Esophagus muscularis mucosa (tissue), 4 donors: ENCODE results near the gene LMNTD2. TPM values are rescaled to one million over a fixed set of nuclear protein-coding genes. Genes with fewer than 3 reads are reported as not detected.
A peak's percentile ranks its signal among the peaks of the same experiment; 100 is the strongest.

Experiments used
- DNase-seq: peaks from one replicate; pipeline ENCODE4 v3.0.0-alpha.2; 2017; ENCODE audit errors: extremely low spot score
- H3K27ac ChIP-seq, 4 donors: fragments of 200-600 bp; sonication (generic); replicated peaks in 1 of 4; 1 replicate in 3 of 4; 2 replicates in 1 of 4; pipeline ENCODE4 v1.5.1; 2016 to 2019; ENCODE audit warnings: mild to moderate bottlenecking in 1 of 4
- H3K27me3 ChIP-seq, 4 donors: fragments of 200-600 bp; sonication (generic); one replicate each; pipeline versions ENCODE4 v1.5.1 to v1.6.0; 2016 to 2019
- H3K36me3 ChIP-seq, 4 donors: fragments of 200-600 bp; sonication (generic); one replicate each; pipeline ENCODE4 v1.5.1; 2016 to 2019
- H3K4me1 ChIP-seq, 4 donors: fragments of 200-600 bp; sonication (generic); one replicate each; pipeline ENCODE4 v1.5.1; 2016 to 2019
- H3K4me3 ChIP-seq, 4 donors: fragments of 200-600 bp; sonication (generic); 1 replicate in 2 of 4; 2 replicates in 2 of 4; pipeline ENCODE4 v1.5.1; 2016 to 2019; ENCODE audit warnings: mild to moderate bottlenecking in 4 of 4, moderate library complexity in 1 of 4
- H3K9me3 ChIP-seq, 4 donors: fragments of 200-600 bp; sonication (generic); 1 replicate in 3 of 4; 2 replicates in 1 of 4; pipeline ENCODE4 v1.5.1; 2016 to 2019
- CTCF ChIP-seq, 3 experiments: fragments of 200-600 bp in 2 of 3; fragments of 450-650 bp in 1 of 3; sonication (generic) in 2 of 3; IDR thresholded peaks; one replicate each; pipeline ENCODE4 v1.5.1; 2017 to 2019; ENCODE audit warnings: antibody characterized with exemption in 3 of 3, mild to moderate bottlenecking in 2 of 3, moderate library complexity in 1 of 3
- EP300 ChIP-seq: sonication (generic); formaldehyde crosslinking; IDR thresholded peaks from one replicate; pipeline ENCODE4 v1.6.1; 2017; ENCODE audit warnings: antibody characterized with exemption
- POLR2A ChIP-seq: fragments of 450-650 bp; IDR thresholded peaks from one replicate; pipeline ENCODE4 v1.6.1; 2017; ENCODE audit warnings: antibody characterized with exemption, moderate library complexity, mild to moderate bottlenecking, low read depth
- POLR2AphosphoS5 ChIP-seq, 2 donors: sonication (generic); formaldehyde crosslinking; IDR thresholded peaks; one replicate each; pipeline ENCODE4 v1.6.1; 2017; ENCODE audit warnings: antibody characterized with exemption in 2 of 2
- WGBS: methylation state at CpG from one replicate; pipeline ENCODE4 v1.1.5; 2018; 5-methylcytosine and 5-hydroxymethylcytosine counted together
- intact Hi-C: fragments of 100-400 bp; cut with DNase I; formaldehyde crosslinking; loops from one replicate; pipeline ENCODE4 v1.15.1; 2023
- total RNA-seq, 4 donors: library from RNA; depleted of rRNA; stranded (reverse); fragments of >200 nt; gene quantifications; one replicate each; pipeline versions ENCODE4 v1.1.0 to v1.2.1, GENCODE V29; 2016

Gene LMNTD2
- 1 to 10 TPM in 3 of 4 donors, under 1 TPM in 1; 0.52 to 3.1 (median 1.7) TPM for total RNA-seq

- intact Hi-C loops, result no loop called here
- Histone ChIP-seq H3K27ac (peak within 1 kb of the TSS; percentile 50 to 74 (median 60)), H3K4me3 (peak within 1 kb of the TSS; percentile 72 to 97 (median 90)), H3K27me3 (peaks cover 10 to 43% (median 18%) of the 10 kb centered on the region in 4 donors), H3K36me3 (no peaks in the 10 kb centered on the region), H3K9me3 (no peaks in the 10 kb centered on the region), H3K4me1 (peaks cover 19 to 32% (median 29%) of the 10 kb centered on the region in 4 donors)
- TF ChIP-seq POLR2A, result no peak
- peak; percentile 38 to 70 for TF ChIP-seq POLR2AphosphoS5 (IDR thresholded peaks at IDR 0.05)
- peak; percentile 98 for DNase-seq
- 5% methylated on average over 13 of the region's 95 CpGs for WGBS
Measured at GRCh38 chr11:560305-561147, at the start of gene LMNTD2, which contains the start of gene RASSF7. Gene LMNTD2 (minus strand): TSS chr11:560738. CDS start chr11:560716, 22 bp downstream. Gene RASSF7 (plus strand): TSS chr11:560970. CDS start chr11:561769, 799 bp downstream.

- TF ChIP-seq POLR2A (no peak), CTCF (IDR thresholded peaks at IDR 0.05) (no peak), EP300 (no peak), POLR2AphosphoS5 (IDR thresholded peaks at IDR 0.05) (no peak)
- H3K27me3 ChIP-seq, result no peaks in the 10 kb centered on the region
- no peaks in the 10 kb centered on the region for H3K9me3 ChIP-seq
- H3K27ac ChIP-seq, result no peak overlapping the region
- peaks cover 17 to 37% (median 31%) of the 10 kb centered on the region in 4 donors for H3K4me1 ChIP-seq
- intact Hi-C loops, result no loop called here
- no peak for DNase-seq
- H3K4me3 ChIP-seq, result no peak overlapping the region
- WGBS, result 95% methylated on average over 4 of the region's 28 CpGs
- H3K36me3 ChIP-seq, result peaks cover 84 to 100% (median 97%) of the 10 kb centered on the region in 4 donors
Measured at GRCh38 chr11:609341-609811, 48.8 kb upstream of the LMNTD2 start.

DNA sequence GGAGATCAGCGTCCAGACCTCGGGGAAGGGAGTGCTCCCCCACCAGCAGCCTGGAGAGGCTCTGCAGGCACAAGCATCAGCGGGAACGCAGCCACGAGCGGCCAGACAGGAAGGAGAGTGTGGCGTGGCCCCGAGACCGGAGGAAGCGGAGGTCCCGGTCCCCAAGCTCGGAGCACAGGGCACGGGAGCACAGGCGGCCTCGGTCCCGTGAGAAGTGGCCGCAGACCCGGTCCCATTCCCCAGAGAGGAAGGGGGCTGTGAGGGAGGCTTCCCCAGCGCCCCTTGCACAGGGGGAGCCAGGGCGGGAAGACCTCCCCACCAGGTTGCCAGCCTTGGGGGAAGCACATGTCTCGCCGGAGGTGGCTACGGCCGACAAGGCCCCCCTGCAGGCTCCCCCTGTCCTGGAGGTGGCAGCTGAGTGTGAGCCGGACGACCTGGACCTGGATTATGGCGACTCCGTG, 48.3 kb upstream of the LMNTD2 start:
- no peak for DNase-seq
- WGBS, result 81% methylated on average over 28 of the region's 28 CpGs
- Histone ChIP-seq H3K36me3 (peaks cover 88 to 100% (median 98%) of the 10 kb centered on the region in 4 donors), H3K27me3 (no peaks in the 10 kb centered on the region), H3K27ac (peak overlapping the region in 1 of 4 donors; percentile 15), H3K9me3 (no peaks in the 10 kb centered on the region), H3K4me1 (peaks cover 12 to 31% (median 26%) of the 10 kb centered on the region in 4 donors), H3K4me3 (no peak overlapping the region)
- intact Hi-C loops, result no loop called here
- no peak for TF ChIP-seq POLR2AphosphoS5 (IDR thresholded peaks at IDR 0.05)
- no peak for TF ChIP-seq EP300
- no peak for TF ChIP-seq POLR2A
- TF ChIP-seq CTCF (IDR thresholded peaks at IDR 0.05), result no peak

DNA sequence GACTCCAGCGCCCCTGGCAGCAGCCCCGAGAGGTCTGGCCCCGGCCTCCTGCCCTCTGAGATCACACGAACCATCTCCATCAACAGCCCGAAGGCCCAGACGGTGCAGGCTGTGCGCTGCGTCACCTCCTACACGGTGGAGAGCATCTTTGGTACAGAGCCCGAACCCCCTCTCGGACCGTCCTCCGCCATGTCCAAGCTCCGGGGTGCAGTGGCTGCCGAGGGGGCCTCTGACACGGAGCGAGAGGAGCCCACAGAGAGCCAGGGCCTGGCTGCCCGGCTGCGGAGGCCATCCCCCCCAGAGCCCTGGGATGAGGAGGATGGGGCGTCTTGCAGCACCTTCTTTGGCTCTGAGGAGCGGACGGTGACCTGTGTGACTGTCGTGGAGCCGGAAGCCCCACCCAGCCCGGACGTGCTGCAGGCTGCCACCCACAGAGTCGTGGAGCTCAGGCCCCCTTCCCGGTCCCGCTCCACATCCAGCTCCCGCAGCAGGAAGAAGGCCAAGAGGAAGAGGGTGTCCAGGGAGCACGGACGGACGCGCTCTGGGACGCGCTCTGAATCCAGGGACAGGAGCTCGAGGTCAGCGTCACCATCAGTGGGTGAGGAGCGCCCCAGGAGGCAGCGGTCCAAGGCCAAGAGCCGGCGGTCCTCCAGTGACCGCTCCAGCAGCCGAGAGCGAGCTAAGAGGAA, 47.6 kb upstream of the LMNTD2 start:
- H3K36me3 ChIP-seq, result peaks cover 90 to 100% (median 99%) of the 10 kb centered on the region in 4 donors
- H3K4me1 ChIP-seq, result peaks cover 7 to 25% (median 19%) of the 10 kb centered on the region in 4 donors
- intact Hi-C loops, result no loop called here
- no peak for DNase-seq
- H3K27ac ChIP-seq, result no peak overlapping the region
- H3K4me3 ChIP-seq, result no peak overlapping the region
- no peaks in the 10 kb centered on the region for H3K27me3 ChIP-seq
- H3K9me3 ChIP-seq, result no peaks in the 10 kb centered on the region
- WGBS, result 91% methylated on average over 34 of the region's 45 CpGs
- no peak for TF ChIP-seq POLR2AphosphoS5 (IDR thresholded peaks at IDR 0.05)
- TF ChIP-seq POLR2A, result no peak
- no peak for TF ChIP-seq EP300
- no peak for TF ChIP-seq CTCF (IDR thresholded peaks at IDR 0.05)
